ENCODE results near the gene GRAP2. TPM values are rescaled to one million over a fixed set of nuclear protein-coding genes. Genes with fewer than 3 reads are reported as not detected.
"Not testable (repeated sequence)": the region's sequence is repeated elsewhere in the genome, so short reads cannot be mapped to it uniquely, and the experiment has no call there.

The GRAP2 gene
- total RNA-seq, 1 donor from 2014 or later = 10.1 TPM

GRCh38 chr22:39877079-39877845 lies 23.6 kb upstream of the GRAP2 start:
- DNase-seq (no peak), ATAC-seq (no peak)
- no peak overlapping the region for H3K27ac ChIP-seq
- peaks cover 9% of the 10 kb centered on the region for H3K27me3 ChIP-seq
- intact Hi-C loops (cut with DNase I) = no loop called here
- H3K4me3 ChIP-seq = no peak overlapping the region
- H3K36me3 ChIP-seq = no peaks in the 10 kb centered on the region
- H3K4me1 ChIP-seq = no peaks in the 10 kb centered on the region
- H3K9me3 ChIP-seq = no peaks in the 10 kb centered on the region
- TF ChIP-seq CTCF (IDR thresholded peaks at IDR 0.05) = no peak

- ATAC-seq (no peak), DNase-seq (no peak)
- intact Hi-C loops (cut with DNase I) = no loop called here
- Histone ChIP-seq H3K4me3 (no peak overlapping the region), H3K27ac (no peak overlapping the region), H3K4me1 (no peaks in the 10 kb centered on the region), H3K27me3 (peaks cover 11% of the 10 kb centered on the region), H3K36me3 (no peaks in the 10 kb centered on the region), H3K9me3 (no peaks in the 10 kb centered on the region)
- no peak for TF ChIP-seq CTCF (IDR thresholded peaks at IDR 0.05)
Observed at GRCh38 chr22:39880722-39881121, 20.2 kb upstream of the GRAP2 start.

- H3K36me3 ChIP-seq = no peaks in the 10 kb centered on the region
- H3K27me3 ChIP-seq = peaks cover 4% of the 10 kb centered on the region
- intact Hi-C loops (cut with DNase I) = no loop called here
- ATAC-seq = no peak
- H3K9me3 ChIP-seq = no peaks in the 10 kb centered on the region
- H3K27ac ChIP-seq = no peak overlapping the region
- no peak for DNase-seq
- no peak overlapping the region for H3K4me3 ChIP-seq
- no peak for TF ChIP-seq CTCF (IDR thresholded peaks at IDR 0.05)
- H3K4me1 ChIP-seq = no peaks in the 10 kb centered on the region
Observed at GRCh38 chr22:39883057-39883456, 17.8 kb upstream of the GRAP2 start.

GRCh38 chr22:39889924-39890323 lies 11.0 kb upstream of the GRAP2 start:
- ATAC-seq; H3K9me3 ChIP-seq; H3K36me3 ChIP-seq; H3K27ac ChIP-seq; DNase-seq; H3K4me3 ChIP-seq; intact Hi-C loops (cut with DNase I); H3K4me1 ChIP-seq: not testable (repeated sequence)
- peaks cover 15% of the 10 kb centered on the region for H3K27me3 ChIP-seq

GRCh38 chr22:39893526-39893925 lies 7.4 kb upstream of the GRAP2 start, which contains the start of gene ENTHD1:
Gene ENTHD1, minus strand, starts transcription at chr22:39893760. Its CDS starts 6,012 bp downstream, at chr22:39887748.
- Histone ChIP-seq H3K36me3 (no peaks in the 10 kb centered on the region), H3K4me3 (no peak within 1 kb of the TSS), H3K9me3 (no peaks in the 10 kb centered on the region), H3K27me3 (peaks cover 11% of the 10 kb centered on the region), H3K27ac (no peak within 1 kb of the TSS), H3K4me1 (no peaks in the 10 kb centered on the region)
- intact Hi-C loops (cut with DNase I) = no loop called here
- no peak for DNase-seq
- TF ChIP-seq CTCF (IDR thresholded peaks at IDR 0.05) = no peak
- ATAC-seq = no peak

- H3K27me3 ChIP-seq = peaks cover 11% of the 10 kb centered on the region
- ATAC-seq (no peak), DNase-seq (no peak)
- H3K4me1 ChIP-seq = peaks cover 2% of the 10 kb centered on the region
- intact Hi-C loops (cut with DNase I) = no loop called here
- H3K4me3 ChIP-seq = no peak overlapping the region
- no peak for TF ChIP-seq CTCF (IDR thresholded peaks at IDR 0.05)
- no peak overlapping the region for H3K27ac ChIP-seq
- no peaks in the 10 kb centered on the region for H3K9me3 ChIP-seq
- no peaks in the 10 kb centered on the region for H3K36me3 ChIP-seq
Observed at GRCh38 chr22:39894554-39895092, 6.3 kb upstream of the GRAP2 start.

Measured in upper lobe of right lung (tissue), 1 donor.